HT-29 (cell line): Measurements from ENCODE around the gene SYT7. TPM values are rescaled to one million over a fixed set of nuclear protein-coding genes. Genes with fewer than 3 reads are reported as not detected.

ENCODE experiments used
- DNase-seq: peaks from one replicate; pipeline ENCODE4 v3.0.0-alpha.2; 2015; ENCODE audit warnings: low spot score
- total RNA-seq: library from RNA; depleted of rRNA; stranded (reverse); fragments of >200 nt; shearing (Covaris generic); gene quantifications from 2 replicates; pipeline ENCODE4 v1.2.3, GENCODE V29; 2014

SYT7 gene
- total RNA-seq, 1 experiment from 2014 or later = 13.2 TPM

DNA sequence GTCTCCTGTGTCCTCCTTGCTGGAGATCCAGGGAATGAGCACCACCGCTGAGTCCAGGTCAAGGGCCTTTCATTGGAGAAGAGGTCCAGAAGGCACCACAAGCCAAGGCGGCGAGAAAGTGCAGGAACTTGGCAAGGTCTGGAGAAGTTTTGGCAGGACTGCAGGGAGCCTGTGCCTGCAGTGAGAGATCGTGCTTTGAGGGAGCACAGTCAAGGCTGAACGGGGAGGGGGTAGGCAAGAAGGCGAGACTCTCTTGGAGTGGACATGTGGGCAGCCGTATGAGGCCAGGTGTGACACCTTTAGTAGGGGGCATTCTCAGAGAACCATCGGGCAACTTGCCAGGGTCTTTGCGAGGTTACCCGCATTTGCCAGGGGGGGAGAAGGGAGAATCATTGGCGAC, 41.9 kb downstream of the SYT7 start:
- DNase-seq = no peak

DNA sequence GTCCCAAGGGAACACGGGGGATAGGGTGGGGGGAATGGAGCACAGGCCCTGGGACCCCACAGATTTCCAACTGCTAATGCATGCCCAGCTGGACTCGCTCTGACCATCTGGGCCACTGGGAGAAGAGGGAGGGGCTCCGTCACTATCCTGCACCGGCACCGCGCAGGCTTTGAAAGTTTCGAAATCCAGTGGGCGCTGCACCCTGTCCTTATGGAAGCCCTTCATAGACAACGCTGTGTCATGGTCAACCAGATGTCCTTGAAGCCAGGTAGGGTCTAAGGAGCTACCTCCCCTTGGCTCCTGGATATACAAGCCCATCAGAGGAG, 42.3 kb downstream of the SYT7 start:
- DNase-seq = no peak

DNA sequence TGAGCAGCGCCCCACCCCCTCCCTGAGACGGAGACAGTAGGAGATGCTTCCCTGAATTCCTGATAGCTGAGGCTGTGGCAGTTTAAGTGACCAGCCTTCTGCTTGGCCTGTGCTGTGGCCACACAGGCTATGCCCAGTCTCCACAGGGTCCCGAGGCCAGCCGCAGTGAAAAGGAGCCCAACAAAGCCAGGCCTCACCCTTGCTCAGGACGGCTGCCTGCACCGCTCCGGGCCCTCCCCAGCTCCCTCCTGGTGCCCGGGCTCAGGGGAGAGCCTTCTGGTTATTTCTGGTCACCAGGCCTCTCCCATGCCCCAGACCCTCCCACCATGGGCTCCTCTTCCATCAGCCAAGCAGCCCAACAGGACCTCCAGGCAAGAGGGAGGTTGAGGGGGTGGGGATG, 43.5 kb downstream of the SYT7 start:
- no peak for DNase-seq

DNA sequence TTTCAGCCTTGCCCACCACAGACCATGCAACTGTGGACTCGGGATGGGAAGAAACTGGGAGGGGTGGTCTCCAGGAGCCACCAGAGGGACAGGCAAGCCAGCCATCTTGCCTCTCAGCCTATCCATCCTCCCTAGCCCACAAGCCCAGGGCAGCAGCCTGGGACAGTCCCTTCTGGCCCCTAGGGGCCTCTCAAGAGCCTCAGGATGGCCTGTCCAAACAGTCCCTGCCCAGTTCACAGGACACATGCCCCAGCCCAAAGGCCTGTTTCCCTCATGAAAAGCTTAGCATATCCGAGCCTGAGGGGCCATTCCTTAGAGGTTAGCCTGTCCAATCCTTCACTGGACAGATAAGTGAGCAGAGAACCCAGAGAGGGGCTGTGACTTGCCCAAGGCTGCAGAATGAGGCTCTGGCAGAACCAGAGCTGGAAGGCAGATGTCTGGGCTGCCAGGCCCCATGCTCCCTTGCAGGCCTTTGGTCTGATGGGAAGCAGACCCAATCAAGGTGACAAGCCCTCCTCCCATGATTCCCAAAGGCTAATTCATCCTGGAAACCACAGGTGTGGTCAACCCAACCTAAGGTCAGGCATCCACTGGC, 44.1 kb downstream of the SYT7 start:
- DNase-seq = no peak

DNA sequence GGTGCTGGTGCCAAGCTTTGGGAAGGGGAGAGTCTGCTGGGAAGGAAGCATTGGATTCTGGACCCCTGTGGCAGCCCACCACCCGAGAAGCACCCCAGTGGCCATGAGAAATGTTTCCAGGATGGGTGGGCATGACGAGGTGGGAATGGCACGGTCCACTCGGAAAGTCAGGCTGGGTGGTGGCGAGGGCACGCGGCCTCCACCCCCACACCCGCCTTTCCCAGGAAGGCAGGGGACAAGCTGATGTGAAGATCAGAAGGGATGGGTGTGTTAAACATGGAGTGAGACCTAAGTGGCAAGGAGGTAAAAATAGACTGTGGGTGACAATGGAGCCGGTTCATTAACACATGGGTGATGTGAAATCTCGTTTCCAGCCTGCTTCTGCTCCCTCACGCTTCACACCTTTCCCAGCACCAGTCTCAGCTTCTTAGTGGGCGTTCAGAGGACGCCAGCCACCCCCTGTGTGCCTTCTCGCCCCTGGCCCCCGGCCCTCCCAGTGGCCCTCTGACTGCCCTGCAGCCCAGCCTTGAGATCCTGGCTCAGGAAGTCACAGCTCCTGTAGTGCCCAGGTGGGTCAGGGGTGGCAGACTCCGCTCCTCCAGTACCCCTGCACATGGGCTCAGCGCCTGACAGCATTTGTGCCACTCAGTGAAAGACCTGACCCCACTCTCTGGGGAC, 44.7 kb downstream of the SYT7 start:
- no peak for DNase-seq

DNA sequence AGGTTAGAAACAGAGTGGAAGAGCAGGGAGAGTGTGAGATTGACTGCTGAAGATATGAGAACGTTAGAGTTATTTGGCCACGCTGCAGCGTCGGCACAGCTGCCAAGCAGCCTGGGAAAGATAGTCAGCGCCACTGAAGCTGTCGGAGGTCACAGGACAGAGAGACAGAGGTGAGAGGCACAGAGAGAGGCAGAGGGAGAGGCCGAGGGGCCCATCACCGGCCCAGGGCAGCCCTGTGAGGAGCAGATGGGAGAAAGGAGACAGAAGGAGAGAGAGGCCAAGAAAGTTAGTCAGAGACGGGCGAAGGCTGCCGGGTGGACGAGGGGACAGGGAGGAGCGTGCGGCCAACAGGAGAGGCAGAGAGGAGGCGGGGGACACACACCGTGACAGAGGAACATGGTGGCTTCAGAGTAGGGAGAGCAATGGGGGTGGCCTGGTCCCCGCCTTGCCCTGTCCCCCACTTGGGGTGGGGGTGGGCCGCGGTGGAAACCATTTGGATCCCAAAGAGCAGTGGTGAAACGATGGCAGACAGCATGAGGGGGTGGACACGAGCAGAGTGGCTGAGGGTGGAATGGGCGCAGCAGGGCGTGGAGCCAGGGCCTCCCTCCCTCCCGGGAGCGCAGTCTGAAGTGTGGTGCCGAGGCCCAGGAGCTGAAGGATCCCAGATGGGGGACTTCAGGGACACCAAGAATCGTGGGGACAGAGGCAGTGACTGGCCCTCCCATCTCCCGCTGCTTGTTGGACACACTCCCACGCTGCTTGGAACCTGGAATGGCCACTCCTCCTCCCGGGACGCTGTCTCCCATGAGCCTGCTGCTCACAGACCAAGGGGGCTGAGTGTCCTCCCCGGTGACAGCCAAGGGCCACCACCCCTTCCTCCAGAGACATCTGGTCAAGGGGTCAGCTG, 45.7 kb downstream of the SYT7 start:
- DNase-seq = no peak

DNA sequence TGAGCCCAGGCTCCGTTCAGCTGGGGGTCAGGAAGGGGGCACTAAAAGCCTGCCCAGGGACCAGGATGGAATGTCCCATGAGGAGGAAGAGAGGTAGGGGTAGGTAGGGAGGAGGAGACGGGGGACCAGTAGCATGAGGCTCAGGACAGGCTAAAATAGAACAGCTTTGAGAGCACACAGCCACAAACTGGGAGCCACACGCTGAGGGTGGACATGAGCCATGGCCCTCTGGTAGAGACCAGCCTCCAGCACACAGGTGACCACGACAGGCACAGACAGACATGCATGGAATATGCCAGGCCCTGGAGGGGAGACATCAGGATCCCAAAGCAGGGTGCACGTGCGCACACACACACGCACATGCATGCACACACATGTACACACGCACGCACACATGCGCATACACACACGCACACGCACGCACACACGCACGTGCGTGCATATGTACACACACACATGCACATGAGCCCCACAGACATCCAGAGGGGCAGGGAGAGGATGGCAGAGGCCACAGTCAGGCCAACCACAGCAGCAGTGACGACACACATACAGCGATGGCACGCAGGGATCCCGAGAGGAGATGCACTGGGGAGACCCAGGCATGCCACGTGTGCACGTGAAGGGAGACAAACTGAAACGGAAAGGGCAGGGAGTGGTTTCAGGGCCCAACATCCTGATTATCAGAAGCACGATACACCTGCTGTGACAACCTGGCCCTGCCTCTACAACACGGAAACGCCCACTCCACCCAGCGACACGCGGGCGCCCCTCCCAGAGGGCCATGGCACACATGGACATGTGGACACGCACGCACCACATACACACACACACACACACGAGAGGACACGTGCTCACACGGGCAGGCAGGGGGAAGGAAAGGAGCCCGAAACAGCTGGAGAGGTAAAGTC, 46.6 kb downstream of the SYT7 start:
- no peak for DNase-seq

DNA sequence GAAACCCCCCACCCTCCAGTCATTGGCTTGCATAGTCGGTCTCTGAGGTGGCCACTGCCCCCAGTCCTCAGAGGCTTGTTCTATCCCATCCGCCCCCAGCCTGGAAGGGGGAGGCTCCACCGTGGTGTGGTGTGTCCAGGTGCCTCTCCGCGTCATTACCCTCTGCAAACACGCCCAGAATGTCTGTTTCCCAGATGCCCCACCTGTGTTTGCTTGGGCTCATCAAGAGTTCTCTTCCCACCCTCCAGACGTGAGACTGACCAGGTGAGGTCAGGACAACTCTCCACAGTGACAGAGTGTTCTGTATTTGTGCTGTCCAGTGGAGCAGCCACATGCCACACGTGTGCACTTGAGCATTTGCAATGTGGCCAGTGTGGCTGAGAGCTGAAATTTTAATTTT, 47.5 kb downstream of the SYT7 start:
- peak; percentile 26 for DNase-seq

DNA sequence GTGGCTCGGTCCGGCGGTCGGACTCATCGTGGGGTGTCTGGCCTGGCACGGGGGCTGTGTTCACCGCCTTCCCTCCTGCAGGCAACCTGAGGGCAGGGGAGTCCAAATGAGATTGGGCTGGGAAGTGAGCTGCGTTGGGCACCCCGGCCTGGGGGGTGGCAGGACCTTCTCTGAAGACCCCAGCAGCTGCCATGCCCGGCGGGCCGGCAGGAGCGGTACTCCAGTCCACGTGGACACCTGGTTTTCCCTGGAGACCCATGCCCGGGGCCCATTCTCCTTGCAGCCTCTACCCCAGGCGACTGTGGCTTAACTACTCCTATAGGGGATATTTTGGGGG, 47.9 kb downstream of the SYT7 start:
- no peak for DNase-seq

DNA sequence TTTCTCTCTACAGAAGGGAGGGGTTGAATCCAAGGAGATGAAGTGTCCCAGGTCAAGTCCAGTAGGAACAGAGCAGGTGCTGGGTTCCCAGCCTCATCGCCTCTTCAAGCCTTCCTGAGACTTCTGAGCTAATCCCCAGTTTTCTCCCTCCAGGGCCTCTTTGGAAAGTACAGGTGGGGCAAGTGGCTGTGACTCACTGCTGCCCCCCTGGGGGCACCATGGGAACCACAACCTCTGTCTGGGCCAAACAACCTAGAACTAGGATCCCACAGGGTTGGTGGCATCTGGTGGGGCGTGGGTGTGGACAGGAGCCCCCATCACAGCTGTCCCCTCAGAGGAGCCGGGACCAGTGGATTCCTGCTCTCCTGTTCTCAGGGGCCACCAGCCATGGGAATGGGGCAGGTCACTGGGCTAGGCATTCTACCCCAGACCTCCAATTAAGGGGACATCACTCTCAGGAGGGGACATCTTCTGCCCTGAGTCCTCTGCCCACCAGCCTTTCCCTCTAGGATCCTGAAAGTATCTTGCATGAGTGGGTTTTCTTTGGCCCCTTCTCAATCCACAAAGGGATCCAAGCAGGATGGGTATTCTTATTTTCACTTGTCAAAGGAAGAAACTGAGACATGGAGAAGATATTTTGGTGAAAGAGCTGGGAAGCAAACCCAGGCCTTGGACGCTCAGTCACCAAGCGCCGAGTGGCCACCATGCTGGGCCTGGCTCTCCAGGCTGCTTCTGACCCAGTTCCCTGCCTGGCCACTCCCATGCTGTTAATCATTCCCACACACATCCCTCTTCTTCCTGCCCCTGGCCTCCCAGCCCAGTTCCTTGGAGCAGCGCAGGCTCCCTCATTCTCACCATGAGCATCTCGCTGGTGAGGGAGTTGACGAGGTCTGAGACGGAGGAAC, 48.5 kb downstream of the SYT7 start:
- DNase-seq = peak; percentile 87

DNA sequence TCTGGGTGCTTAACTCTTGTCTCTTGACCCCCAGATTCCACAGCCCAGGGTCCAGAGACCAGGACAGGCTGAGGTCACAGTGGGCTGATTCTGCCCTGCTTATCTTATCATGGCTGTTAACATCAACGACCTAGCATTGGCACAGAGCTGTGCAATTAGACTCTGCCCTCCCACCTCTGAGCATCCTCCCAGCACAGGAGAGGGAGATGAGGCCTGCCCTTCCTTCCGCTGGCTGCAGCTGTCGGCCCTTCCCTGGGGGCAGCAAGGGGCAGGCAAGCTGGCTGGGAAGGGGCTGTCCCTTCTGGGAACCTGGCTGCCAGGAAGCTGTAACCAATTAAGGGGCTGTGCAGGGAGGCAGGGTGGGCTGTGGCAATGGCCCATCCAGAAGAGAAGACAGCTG, 49.8 kb downstream of the SYT7 start:
- DNase-seq = no peak

DNA sequence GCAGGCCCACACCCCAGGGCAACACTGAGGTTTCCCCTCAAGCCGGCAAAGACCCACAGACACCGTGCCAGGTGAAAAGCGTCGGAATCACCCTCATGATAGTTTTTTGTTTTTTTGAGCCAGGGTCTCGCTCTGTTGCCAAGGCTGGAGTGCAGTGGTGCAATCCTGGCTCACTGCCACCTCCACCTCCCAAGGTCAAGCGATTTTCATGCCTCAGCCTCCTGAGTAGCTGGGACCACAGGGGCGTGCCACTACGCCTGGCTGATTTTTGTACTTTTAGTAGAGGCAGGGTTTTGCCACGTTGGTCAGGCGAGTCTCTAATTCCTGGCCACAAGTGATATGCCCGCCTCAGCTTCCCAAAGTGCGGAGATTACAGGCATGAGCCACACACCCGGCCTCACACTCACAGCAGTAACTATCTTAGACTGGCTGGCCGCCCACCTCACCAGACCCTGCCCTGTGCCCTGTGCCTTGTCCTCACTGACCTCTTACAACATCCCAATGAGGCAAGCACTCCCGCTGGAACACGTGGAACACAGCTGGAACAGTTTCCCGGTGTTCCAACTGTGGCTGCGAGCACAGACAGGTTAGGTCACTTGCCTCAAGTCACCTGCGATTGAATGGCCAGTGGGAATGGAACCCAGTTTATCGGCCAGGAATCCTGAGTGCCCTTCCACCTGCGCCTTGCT, 51.2 kb downstream of the SYT7 start:
- DNase-seq = no peak

DNA sequence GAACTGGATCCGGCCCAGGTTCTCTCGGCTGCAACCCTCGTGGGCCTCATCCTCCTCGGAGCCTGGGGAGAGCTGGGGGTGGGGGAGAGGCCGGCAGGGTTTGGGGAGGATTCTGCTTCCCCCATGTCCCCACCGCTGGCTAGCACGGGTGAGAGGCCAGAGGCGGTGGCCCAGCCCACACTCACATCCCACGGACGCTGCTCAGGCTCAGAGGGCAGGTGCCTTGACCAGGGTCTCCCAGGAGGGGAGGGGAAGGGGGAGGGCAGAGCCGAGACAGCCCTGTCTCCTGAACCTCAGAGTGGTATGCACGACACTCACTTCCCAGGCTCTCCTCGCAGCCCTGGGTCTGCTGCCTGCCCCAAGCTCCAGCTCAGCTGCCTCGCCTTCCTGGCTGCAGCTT, 52.8 kb downstream of the SYT7 start:
- DNase-seq = no peak

DNA sequence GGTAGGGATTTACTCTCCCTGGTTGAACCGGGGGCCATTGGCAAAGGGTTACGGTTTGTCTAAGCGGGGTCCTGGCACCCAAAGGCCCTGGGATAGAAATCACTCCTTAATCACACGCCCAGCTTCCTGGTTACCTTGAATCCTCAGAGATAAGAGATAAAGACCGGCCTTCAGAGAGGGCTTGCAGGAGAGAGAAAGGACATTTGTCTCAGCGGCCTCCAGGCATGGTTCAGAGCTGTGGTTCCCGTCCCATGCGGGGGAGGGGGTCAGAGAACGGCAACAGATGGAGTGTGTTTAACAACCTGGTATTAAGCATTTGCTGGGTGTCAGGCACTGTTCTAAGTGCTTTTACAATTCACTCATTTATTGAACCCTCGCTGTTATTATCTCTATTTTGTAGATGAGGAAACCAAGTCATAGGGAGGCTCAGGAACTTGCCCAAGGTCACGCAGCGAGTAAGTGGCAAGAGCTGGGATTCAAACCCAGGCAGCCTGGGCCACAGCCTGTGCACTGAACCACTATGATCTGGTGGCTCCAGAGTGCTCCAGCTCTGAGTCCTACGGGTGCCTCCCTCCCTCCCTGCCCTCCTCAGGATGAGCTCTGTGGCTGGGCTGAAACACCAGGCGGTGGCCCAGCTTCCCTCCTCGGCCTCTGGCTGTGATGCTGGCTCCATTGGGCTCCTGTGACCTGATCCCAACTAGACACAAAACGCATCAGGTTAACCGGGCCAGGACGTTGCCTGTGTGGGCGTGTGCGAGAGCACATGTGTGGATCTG, 53.7 kb downstream of the SYT7 start:
- no peak for DNase-seq

DNA sequence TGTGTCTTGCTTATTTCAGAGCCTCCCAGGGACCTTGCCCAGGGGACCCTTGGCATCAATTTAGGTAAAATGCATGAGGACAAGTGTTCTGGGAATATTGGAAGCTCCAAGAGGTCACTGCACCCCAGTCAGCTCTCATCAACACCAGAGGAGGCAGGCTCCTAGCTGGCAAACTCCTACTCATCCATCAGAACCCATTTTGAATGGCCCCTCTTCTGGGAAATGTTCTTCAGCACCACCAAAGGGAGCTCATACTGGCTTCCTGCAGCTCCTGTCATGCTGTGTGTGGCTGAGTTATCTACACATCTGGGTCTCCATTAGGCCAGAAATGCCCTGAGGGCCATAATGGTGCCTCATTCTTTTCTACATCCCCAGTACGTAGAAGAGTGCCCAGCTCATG, 54.6 kb downstream of the SYT7 start:
- DNase-seq = no peak

DNA sequence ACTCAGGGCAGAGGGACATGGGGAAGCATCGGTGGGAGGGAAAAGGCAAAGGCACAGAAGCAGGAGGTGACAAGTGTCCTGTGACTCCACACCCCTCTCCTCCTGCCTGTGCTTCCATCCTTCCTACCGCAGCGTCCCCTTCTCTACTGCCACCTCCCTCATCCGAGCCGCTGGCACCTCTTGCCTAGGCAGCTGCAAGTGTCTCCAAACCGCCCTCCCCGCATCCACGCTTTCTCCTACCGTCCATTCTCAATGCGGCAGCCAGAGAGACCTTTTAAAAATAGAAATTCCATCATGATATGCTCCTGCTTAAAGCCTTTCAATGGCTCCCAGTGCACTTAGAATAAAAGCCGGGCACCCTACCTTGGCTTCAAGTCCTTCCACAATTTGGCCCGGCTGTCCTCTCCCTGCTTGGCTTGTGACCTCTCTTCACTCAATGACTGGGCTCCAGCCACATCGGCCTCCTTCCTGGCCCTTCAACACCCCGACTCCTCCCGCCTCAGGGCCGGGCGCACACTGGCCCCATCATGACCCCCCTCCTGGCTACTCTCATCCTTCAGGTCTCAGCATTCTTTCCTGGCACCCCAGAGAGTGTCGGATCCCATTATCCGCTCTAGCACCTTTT, 55.8 kb downstream of the SYT7 start:
- DNase-seq = no peak

DNA sequence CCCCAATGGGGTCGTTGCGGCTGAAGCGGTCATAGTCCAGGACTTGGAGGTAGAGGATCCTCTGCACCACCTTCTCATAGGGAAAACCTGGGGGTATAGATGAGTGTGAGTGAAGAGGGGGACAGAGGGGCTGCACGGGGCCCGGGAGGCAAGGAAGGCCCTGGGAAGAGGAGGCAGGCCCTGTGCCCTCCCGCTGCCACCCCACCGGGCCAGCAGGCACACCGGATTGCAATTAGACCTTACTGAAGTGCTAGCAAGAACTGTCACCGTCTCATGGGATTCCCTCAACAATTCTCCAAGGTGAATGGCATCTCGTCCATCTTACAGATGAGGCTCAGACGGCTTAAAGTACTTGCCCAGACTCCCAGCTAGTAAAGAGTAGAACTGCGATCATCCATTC, 56.4 kb downstream of the SYT7 start:
- no peak for DNase-seq

DNA sequence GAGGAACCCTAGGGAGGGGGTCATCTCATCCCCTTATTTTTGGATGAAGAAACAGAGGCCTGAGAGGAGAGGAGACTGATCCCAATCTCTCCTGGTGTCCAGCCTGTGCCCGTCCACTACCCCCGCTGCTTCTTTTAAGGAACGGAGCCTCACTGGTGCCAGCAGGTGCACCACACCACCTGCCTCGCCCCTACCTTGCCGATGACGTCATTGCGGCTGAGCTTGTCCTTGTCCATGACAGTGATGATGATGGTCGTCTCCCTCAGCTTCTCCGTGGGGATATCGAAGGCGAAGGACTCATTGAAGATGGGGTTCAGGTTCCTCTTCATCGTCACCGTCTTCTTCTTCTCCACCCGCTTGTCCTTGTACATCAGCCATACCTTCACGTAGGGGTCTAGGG, 58.0 kb downstream of the SYT7 start:
- DNase-seq = no peak
